Hepatocyte (in vitro differentiated cells): Measurements from ENCODE around the gene APOO. TPM values are rescaled to one million over a fixed set of nuclear protein-coding genes. Genes with fewer than 3 reads are reported as not detected.

Experiments used
- DNase-seq: peaks from one replicate; pipeline ENCODE4 v3.0.0-alpha.2; 2016; ENCODE audit warnings: low spot score
- H2AFZ ChIP-seq: fragments of 200-600 bp; sonication (generic); 2 replicates; pipeline ENCODE4 v1.6.0; 2016; ENCODE audit warnings: antibody characterized with exemption, mild to moderate bottlenecking
- H3K27ac ChIP-seq: fragments of 200-600 bp; sonication (generic); 2 replicates; pipeline ENCODE4 v1.5.1; 2016; ENCODE audit warnings: mild to moderate bottlenecking
- H3K27me3 ChIP-seq: fragments of 200-600 bp; sonication (generic); 2 replicates; pipeline ENCODE4 v1.6.1; 2016
- H3K36me3 ChIP-seq: fragments of 200-600 bp; sonication (generic); replicated peaks from 2 replicates; pipeline ENCODE4 v1.5.1; 2016; ENCODE audit warnings: low read depth; ENCODE audit not compliant: insufficient read depth
- H3K4me1 ChIP-seq: fragments of 200-600 bp; sonication (generic); 2 replicates; pipeline ENCODE4 v1.5.1; 2016; ENCODE audit warnings: mild to moderate bottlenecking, moderate library complexity; ENCODE audit not compliant: insufficient read depth
- H3K4me2 ChIP-seq: fragments of 200-600 bp; sonication (generic); 2 replicates; pipeline ENCODE4 v1.6.0; 2016
- H3K4me3 ChIP-seq: fragments of 200-600 bp; sonication (generic); 2 replicates; pipeline ENCODE4 v1.5.1; 2016; ENCODE audit warnings: mild to moderate bottlenecking
- H3K79me2 ChIP-seq: fragments of 200-600 bp; sonication (generic); 2 replicates; pipeline ENCODE4 v1.6.0; 2017; ENCODE audit warnings: mild to moderate bottlenecking
- H3K9me2 ChIP-seq: fragments of 200-600 bp; sonication (generic); replicated peaks from 2 replicates; pipeline ENCODE4 v1.6.0; 2017; ENCODE audit warnings: mild to moderate bottlenecking; ENCODE audit not compliant: insufficient read depth
- H3K9me3 ChIP-seq: fragments of 200-600 bp; sonication (generic); 2 replicates; pipeline ENCODE4 v1.5.1; 2016; ENCODE audit warnings: low read depth, mild to moderate bottlenecking
- H4K20me1 ChIP-seq: fragments of 200-600 bp; sonication (generic); 2 replicates; pipeline ENCODE4 v1.6.0; 2016; ENCODE audit warnings: mild to moderate bottlenecking; ENCODE audit not compliant: insufficient read depth, poor library complexity, severe bottlenecking
- CTCF ChIP-seq: fragments of 200-600 bp; sonication (generic); IDR thresholded peaks from 2 replicates; pipeline ENCODE4 v1.5.1; 2016; ENCODE audit warnings: antibody characterized with exemption, mild to moderate bottlenecking; ENCODE audit not compliant: poor library complexity
- EZH2 ChIP-seq: fragments of 200-600 bp; sonication (generic); IDR thresholded peaks from 2 replicates; pipeline ENCODE4 v1.6.1; 2016; ENCODE audit warnings: antibody characterized with exemption, mild to moderate bottlenecking, borderline replicate concordance
- EZH2phosphoT487 ChIP-seq: fragments of 200-600 bp; sonication (generic); IDR thresholded peaks from one replicate; pipeline ENCODE4 v1.6.1; 2018; ENCODE audit warnings: antibody characterized with exemption, mild to moderate bottlenecking, low read depth, moderate library complexity; ENCODE audit not compliant: unreplicated experiment, severe bottlenecking
- WGBS: methylation state at CpG from one replicate; pipeline ENCODE4 v1.1.6; 2016; ENCODE audit warnings: low lambda C conversion rate; ENCODE audit errors: missing lambda C conversion rate; 5-methylcytosine and 5-hydroxymethylcytosine counted together
- polyA plus RNA-seq: library from polyadenylated mRNA; unstranded; fragments of >200 nt; fragmentation: Nextera tagmentation; extraction: Ambion mirVana; gene quantifications from 2 replicates; pipeline ENCODE4 v1.2.1, GENCODE V29; 2016
- total RNA-seq: library from RNA; depleted of rRNA; stranded (reverse); fragments of >200 nt; gene quantifications from 2 replicates; pipeline ENCODE4 v1.2.3, GENCODE V29; 2014

APOO gene
- total and polyA plus RNA-seq, 2 experiments from 2014 or later, result 27.0 to 45.1 TPM

GRCh38 chrX:23802431-23802830, 105.3 kb downstream of the APOO start:
- no peak for TF ChIP-seq CTCF
- no peak for TF ChIP-seq EZH2
- no peak for TF ChIP-seq EZH2phosphoT487
- Histone ChIP-seq H3K9me3 (no peaks in the 10 kb centered on the region), H3K79me2 (no peaks in the 10 kb centered on the region), H4K20me1 (no peaks in the 10 kb centered on the region), H3K4me1 (peaks cover 40% of the 10 kb centered on the region), H3K4me3 (no peak overlapping the region), H3K9me2 (no peaks in the 10 kb centered on the region), H3K27ac (peak overlapping the region; percentile 95), H3K36me3 (no peaks in the 10 kb centered on the region), H2AFZ (no peak overlapping the region), H3K4me2 (no peak overlapping the region), H3K27me3 (no peaks in the 10 kb centered on the region)
- no peak for DNase-seq
- 76% methylated on average over 5 of the region's 5 CpGs for WGBS

GRCh38 chrX:23799469-23800065, 108.2 kb downstream of the APOO start:
- H3K9me3 ChIP-seq, result no peaks in the 10 kb centered on the region
- H3K9me2 ChIP-seq, result no peaks in the 10 kb centered on the region
- 63% methylated on average over 6 of the region's 6 CpGs for WGBS
- no peaks in the 10 kb centered on the region for H3K27me3 ChIP-seq
- peak; percentile 53 for DNase-seq
- H3K36me3 ChIP-seq, result no peaks in the 10 kb centered on the region
- no peak overlapping the region for H2AFZ ChIP-seq
- peaks cover 33% of the 10 kb centered on the region for H3K4me1 ChIP-seq
- H3K4me2 ChIP-seq, result no peak overlapping the region
- H3K4me3 ChIP-seq, result no peak overlapping the region
- no peaks in the 10 kb centered on the region for H4K20me1 ChIP-seq
- TF ChIP-seq CTCF (no peak), EZH2 (no peak), EZH2phosphoT487 (no peak)
- peak overlapping the region; percentile 86 for H3K27ac ChIP-seq
- no peaks in the 10 kb centered on the region for H3K79me2 ChIP-seq

- no peaks in the 10 kb centered on the region for H3K9me3 ChIP-seq
- no peaks in the 10 kb centered on the region for H4K20me1 ChIP-seq
- H2AFZ ChIP-seq, result no peak overlapping the region
- H3K36me3 ChIP-seq, result no peaks in the 10 kb centered on the region
- TF ChIP-seq EZH2phosphoT487, result no peak
- TF ChIP-seq EZH2, result no peak
- no peak for TF ChIP-seq CTCF
- H3K4me3 ChIP-seq, result no peak overlapping the region
- peak; percentile 51 for DNase-seq
- H3K4me2 ChIP-seq, result peak overlapping the region; percentile 18
- no peaks in the 10 kb centered on the region for H3K27me3 ChIP-seq
- peak overlapping the region; percentile 86 for H3K27ac ChIP-seq
- WGBS, result 67% methylated on average over 12 of the region's 12 CpGs
- no peaks in the 10 kb centered on the region for H3K9me2 ChIP-seq
- H3K79me2 ChIP-seq, result no peaks in the 10 kb centered on the region
- H3K4me1 ChIP-seq, result peaks cover 23% of the 10 kb centered on the region
Observed at GRCh38 chrX:23797371-23798128, 110.2 kb downstream of the APOO start.
